Measurements from ENCODE around the gene ASB15.

DNA sequence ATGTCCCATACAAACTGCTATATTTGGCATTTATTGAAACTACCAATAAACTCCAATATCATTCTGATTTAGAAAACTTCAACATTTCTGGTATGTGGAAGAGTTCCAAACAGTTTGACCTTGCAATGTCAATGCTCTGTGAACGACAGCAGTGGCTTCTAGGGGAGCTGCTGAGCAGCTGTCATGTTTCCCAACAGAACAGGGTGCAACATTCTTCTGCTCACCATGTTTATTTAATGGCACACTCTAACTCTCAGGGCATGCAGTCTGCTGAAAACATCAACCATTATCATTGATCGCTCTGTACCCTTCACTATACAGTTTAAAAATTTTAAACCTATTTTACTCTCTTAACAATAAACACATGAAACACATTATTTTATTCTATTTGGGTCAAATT is 79.9 kb downstream of the ASB15 start:
- TF ChIP-seq, protein P1, sequence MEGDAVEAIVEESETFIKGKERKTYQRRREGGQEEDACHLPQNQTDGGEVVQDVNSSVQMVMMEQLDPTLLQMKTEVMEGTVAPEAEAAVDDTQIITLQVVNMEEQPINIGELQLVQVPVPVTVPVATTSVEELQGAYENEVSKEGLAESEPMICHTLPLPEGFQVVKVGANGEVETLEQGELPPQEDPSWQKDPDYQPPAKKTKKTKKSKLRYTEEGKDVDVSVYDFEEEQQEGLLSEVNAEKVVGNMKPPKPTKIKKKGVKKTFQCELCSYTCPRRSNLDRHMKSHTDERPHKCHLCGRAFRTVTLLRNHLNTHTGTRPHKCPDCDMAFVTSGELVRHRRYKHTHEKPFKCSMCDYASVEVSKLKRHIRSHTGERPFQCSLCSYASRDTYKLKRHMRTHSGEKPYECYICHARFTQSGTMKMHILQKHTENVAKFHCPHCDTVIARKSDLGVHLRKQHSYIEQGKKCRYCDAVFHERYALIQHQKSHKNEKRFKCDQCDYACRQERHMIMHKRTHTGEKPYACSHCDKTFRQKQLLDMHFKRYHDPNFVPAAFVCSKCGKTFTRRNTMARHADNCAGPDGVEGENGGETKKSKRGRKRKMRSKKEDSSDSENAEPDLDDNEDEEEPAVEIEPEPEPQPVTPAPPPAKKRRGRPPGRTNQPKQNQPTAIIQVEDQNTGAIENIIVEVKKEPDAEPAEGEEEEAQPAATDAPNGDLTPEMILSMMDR (IDR thresholded peaks at IDR 0.05; ENCODE audit: extremely low read depth in 1 of 2, insufficient read depth in 1 of 2, low read depth in 1 of 2, low read length in 2 of 2): no peak
- TF ChIP-seq, protein P2, sequence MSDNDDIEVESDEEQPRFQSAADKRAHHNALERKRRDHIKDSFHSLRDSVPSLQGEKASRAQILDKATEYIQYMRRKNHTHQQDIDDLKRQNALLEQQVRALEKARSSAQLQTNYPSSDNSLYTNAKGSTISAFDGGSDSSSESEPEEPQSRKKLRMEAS (IDR thresholded peaks at IDR 0.05; ENCODE audit: insufficient read depth, insufficient read length): no peak
- no peak for TF ChIP-seq POLR2A (IDR thresholded peaks at IDR 0.05; ENCODE audit: low read depth, low read length)

Data from endothelial cell of umbilical vein (primary cell).